ENCODE results near the gene KRTAP4-3.
"Not testable (repeated sequence)": the region's sequence is repeated elsewhere in the genome, so short reads cannot be mapped to it uniquely, and the experiment has no call there.

KRTAP4-3 gene

DNA sequence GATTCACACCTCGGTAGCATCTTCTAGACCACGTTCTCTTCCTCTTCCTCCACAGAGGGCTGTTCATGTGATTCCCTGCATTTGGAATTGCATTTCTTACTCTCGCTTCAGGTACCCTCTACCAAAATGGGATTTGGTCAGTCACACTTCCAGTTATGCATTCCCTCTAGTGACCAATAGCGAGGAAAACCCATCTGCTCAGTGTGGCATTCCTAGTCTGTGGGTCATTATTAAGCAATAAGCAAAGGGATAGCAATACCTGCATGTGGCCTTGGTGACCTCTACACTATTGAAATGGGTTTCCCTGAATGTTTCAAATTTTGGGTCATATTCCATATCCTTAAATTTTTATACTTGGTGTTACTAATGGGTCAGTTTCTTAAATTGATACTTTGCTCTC lies 18.0 kb downstream of the KRTAP4-3 start:
- no peak for DNase-seq

DNA sequence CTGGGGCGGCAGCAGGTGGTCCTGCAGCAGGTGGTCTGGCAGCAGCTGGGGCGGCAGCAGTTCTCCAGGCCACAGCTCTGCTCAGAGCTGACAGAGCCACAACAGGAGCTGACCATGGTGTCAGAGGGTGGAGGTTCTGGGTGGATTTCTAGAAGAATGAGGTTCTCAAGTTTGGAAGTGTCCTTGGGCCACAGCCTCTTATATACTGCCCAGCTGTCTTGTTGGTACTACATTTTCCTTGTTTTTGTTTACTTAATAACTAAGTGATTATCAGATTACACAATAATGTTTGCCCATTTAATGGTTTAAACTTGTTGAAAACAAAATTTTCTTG lies 18.4 kb downstream of the KRTAP4-3 start, which contains the start of gene KRTAP4-5:
Gene KRTAP4-5, minus strand, starts transcription at position 174 of the 334 bp plus-strand sequence. Its CDS starts 58 bp downstream, at position 116.
- no peak for DNase-seq

DNA sequence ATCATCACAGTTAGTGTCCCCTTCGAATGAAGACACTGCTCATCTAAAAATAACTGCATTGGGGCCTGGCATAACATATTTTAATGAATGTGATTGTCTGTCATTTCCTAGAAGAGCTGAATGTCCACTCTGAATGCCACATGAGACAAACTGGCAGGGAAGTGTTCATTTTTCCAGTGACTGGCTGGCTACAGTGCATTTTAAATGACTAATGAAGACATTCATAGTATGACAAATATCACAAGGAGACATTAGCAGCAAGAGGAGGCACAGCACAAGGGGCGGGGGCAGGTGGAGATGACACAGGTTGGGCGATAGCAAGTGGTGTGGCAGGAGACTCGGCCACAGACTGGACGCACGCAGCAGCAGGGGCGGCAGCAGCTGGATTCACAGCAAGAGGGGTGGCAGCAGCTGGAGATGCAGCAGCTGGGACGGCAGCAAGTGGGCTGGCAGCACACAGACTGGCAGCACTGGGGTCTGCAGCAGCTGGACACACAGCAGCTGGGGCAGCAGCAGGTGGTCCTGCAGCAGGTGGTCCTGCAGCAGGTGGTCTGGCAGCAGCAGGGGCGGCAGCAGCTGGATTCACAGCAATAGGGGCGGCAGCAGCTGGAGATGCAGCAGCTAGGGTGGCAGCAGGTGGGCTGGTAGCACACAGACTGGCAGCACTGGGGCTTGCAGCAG lies 18.9 kb downstream of the KRTAP4-3 start:
- DNase-seq, result not testable (repeated sequence)

DNA sequence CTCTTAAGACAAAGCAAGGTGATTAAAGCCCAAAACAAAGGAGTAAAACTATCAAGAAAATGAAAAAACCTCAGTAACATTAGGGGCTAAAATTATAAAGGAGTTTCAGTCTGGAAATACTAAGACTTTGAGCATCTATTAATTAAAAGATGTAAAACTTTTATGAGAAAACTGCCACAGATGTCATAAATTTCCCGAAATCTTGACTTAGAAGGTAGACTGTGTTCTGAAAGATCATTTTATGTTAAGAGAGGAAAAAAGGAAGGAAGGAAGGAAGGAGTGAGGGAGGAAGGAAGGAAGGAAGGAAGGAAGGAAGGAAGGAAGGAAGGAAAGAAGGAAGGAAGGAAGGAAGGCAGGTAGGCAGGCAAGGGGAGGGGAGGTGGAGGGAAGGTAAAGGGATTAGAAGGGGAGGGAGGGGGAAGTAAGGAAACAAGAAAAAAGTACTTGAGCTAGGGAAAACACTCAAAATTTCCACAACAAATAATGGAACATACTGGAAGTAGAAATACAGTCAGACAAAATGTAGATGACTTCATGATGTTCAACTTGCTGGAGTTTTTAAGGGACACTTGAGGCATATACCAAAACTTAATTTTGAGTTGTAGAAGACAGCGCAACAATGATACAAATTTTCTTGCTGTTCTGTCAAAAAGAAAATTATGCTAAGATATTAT lies 20.4 kb downstream of the KRTAP4-3 start:
- DNase-seq, result no peak

DNA sequence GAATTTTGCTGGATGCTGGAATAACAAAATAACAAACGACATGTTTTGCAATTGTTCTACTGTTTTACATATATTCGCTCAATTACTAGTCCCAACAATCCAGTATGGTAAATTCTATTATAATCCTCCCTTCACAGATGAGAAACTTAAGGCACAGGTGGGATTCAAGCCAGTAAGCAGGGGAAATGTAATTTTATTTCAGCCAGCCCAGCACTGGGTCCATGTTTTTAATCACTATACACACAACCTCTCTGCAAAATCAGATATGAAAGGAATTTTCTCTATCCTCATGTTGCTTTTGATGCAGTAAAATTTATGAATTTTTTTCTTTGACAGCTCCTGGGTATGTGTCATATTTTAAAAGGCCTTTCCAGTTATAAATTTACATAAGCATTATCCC lies 22.8 kb downstream of the KRTAP4-3 start:
- no peak for DNase-seq

DNA sequence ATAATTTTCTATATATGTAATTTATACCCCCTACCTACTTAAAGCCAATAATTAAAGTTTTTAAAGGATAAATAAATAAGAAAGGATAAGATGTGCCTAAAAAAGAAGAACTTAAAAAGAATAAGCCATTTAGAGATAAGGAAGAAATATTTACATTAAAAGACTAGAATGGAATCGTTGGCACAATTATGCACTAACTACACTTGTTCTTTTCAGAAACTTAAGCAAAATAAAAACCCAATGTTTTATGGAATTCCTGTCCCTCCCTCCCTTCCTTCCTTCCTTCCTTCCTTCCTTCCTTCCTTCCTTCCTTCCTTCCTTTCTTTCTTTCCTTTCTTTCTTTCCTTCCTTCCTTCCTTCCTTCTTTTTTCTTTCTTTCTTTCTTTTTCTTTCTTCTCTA lies 23.2 kb downstream of the KRTAP4-3 start:
- DNase-seq, result no peak

DNA sequence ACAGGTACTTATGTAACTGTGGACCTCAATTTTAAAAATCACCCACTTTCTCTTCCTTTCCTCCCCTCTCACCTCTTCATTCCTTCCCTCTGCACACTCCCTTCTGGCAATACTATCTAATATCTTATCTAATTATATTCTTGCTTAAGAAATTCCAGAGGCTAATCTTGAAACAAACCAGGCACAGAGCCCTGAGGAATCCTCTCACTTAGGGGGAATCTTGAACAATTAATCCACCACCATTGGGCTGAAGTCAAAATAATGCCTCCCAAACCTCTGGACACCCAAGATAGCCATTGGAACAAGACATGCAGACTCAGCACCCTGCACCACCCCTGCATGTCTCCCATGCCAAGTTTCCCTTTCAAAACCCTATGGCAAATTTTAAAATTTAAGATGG lies 26.7 kb downstream of the KRTAP4-3 start:
- DNase-seq, result no peak

DNA sequence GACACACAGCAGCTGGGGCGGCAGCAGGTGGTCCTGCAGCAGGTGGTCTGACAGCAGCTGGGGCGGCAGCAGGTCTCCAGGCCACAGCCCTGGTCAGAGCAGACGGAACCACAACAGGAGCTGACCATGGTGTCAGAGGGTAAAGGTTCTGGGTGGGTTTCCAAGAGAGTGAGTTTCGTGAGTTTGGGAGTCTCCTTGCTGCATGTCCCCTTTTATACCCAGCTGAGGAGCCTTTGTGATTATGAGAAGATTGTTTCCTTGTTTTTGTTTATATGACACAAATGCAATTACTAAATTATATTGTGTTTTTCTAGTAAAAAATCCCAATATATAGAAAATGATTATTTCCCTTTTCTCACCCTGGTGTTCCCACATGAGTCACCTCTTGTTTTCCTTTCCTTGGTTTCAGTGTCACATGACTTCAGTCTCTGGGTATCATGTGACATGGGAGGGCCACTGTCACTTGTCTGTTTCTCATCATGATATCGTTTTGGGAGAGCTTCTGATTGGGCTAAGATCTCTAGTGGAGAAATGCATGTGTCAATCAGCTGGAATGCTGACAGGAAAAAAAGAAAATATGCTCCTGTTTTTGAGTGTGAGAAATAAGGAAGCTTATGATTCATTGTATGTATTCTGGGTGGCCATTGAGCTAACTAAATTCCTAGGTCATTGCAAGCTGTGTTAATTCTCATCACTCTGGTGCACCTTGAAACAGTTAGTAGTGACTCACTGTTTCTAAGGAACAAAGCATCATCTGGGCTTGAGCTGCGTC lies 27.5 kb downstream of the KRTAP4-3 start, which contains the start of gene KRTAP4-6:
Gene KRTAP4-6, minus strand, starts transcription at position 185 of the 772 bp plus-strand sequence. Its CDS starts 57 bp downstream, at position 128.
- no peak for DNase-seq

DNA sequence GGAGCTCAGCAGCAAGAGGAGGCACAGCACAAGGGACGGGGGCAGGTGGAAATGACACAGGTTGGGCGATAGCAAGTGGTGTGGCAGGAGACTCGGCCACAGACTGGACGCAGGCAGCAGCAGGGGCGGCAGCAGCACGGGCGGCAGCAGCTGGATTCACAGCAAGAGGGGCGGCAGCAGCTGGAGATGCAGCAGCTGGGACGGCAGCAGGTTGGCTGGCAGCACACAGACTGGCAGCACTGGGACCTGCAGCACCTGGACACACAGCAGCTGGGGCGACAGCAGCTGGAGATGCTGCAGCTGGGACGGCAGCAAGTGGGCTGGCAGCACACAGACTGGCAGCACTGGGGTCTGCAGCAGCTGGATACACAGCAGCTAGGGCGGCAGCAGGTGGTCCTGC lies 28.2 kb downstream of the KRTAP4-3 start:
- not testable (repeated sequence) for DNase-seq

DNA sequence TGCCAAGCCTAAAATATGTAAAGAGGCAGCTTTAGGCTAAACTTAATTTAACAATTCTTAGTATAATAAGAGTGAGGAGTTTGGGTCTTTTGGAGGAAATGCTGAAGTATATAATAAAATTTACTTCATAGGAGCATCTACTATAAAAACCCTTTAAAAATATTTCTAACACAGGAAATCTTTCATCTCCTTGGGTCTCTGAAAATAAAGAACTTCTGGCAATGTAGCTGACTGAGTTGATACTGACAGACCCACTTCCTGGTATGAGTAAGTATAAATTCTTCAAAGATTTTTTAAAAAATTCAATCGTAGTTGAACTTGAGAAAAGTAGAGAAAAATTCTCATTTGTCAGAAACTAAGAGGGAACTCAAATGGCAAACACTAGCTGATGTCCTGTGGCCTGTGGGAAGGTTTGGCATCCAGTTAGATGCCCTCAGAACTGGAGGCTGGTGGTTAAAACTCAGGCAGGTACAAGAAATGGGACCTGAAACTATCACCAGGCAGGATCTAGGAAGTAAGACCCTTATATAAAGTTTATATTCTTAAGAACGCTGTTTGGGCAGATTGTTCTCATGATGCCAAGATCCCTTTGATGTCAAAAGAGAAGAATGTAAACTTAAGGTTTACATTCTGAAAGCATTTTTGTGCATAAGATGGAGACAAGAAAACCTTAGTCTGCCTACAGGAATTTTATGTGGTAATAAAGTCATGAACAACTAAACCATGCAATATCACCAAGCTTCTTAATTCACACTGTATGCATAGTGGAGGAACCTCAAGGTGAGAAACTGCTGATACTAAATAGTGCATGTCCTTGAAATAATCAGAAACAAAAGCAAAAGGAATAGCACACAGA lies 33.9 kb downstream of the KRTAP4-3 start:
- DNase-seq, result no peak

DNA sequence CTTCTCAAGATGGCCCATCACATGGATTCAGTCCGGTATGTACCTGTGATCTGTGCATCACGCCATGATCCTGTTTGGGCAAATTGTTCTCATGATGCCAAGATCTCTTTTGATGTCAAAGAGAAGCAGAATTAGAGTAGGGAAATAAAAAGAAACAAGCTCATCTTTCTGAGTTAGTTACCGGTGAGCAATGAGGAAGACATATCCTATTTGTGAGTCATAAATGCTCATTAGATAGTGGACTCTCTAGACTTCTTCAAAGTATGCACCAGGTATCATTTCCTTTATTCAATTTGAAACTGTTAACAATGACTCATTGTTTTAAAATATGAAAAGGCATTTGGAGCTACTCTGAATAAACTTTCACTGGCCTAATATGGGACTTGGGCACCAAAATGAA lies 36.0 kb downstream of the KRTAP4-3 start:
- DNase-seq, result no peak

DNA sequence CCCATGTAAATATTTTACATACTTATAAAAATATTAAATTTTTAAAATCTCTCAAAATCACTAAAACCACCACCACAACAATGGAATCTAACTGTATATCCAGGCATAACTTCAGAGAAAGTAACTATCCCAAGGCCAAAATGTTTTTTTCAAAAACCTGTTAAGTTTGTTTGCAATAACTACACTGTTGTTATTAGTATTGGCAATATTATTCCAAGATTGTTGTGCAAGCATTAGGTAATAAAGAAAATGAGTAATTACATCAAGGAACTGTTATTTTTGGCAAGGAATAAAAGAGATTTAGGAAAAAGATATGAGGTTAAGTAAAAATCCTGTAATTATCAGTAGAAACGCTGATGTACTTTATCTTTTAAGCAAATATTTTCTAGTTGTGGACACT lies 40.6 kb downstream of the KRTAP4-3 start:
- no peak for DNase-seq

DNA sequence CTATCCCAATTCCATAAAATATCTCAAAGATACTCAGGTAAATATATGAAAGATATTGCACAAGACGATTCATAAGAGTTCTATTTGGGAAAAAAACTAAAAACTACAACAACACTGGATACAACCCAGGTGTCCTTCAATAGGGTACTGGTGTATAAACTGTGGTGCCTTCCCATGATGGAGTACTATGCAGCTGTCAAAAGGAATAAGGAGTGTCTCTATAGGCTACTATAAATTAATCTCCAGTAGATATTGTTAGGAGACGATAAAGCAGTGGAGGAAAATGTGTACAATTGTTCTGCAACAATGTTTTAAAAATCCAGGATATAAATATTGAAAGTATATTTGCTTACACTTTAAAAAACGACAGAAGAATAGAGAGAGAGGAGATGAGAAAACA lies 41.6 kb downstream of the KRTAP4-3 start:
- DNase-seq, result no peak

DNA sequence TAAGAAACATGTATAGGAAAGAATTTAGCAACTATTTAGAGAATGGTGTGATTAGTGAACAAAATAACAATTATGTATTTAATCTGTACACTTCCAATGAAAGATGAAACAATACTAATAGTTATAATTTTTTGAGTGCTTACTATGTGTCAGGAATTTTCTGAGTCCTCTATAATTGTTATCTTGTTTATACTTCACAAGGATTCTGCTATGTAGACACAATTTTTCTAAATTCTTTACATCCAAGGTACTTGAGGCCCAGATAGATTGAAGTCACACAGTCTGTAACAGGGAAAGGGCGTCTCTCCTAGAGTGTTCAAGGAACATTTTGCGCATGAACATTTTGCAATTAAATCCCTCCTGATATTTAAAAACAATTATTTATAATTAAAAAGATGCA lies 43.0 kb downstream of the KRTAP4-3 start:
- DNase-seq, result no peak

DNA sequence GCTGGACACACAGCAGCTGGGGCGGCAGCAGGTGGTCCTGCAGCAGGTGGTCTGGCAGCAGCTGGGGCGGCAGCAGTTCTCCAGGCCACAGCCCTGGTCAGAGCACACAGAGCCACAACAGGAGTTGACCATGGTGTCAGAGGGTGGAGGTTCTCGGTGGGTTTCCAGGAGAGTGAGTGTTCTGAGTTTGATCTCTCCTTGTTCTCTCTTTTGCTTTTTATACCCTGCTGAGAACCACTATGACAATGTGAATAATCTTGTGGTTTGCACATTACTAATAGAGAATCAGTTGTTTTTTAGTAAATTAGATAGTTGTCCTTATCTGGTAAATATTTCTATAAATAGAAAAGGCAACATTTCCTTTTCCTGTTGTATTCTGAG lies 44.0 kb downstream of the KRTAP4-3 start, which contains the start of gene KRTAP4-12:
Gene KRTAP4-12, minus strand, starts transcription at position 192 of the 381 bp plus-strand sequence. Its CDS starts 60 bp downstream, at position 132.
- DNase-seq, result not testable (repeated sequence)

DNA sequence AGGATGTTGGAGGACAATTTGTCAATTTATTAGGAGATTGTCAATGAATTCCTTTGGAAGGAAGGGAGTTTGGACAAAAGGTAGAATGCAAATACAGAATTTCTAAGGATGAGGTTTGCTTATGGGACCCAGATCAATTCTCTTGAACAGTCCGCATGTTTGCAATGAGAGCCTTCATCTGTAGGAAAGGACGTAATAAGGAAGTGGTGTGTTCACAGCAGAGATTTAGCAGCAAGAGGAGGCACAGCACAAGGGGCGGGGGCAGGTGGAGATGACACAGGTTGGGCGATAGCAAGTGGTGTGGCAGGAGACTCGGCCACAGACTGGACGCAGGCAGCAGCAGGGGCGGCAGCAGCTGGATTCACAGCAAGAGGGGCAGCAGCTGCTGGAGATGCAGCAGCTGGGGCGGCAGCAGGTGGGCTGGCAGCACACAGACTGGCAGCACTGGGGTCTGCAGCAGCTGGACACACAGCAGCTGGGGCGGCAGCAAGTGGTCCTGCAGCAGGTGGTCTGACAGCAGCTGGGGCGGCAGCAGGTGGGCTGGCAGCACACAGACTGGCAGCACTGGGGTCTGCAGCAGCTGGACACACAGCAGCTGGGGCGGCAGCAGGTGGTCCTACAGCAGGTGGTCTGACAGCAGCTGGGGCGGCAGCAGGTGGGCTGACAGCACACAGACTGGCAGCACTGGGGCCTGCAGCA lies 44.6 kb downstream of the KRTAP4-3 start:
- not testable (repeated sequence) for DNase-seq

DNA sequence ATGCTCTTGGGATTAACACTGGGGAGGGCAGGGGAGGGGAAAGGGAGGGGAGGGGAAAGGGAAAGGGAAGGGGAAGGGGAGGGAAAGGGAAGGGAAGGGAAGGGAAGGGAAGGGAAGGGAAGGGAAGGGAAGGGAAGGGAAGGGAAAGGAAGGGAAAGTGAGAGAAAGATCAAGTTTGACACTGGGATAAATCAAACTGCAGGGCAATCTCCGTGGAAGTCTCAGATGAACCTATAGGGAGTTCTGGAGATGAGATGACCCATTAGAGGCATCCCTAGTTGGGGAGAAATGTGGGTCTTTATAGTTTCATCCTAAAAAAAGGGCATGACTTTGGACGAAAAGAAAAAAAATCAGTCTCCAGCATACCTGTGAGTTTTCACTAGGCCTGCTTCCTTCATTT lies 46.3 kb downstream of the KRTAP4-3 start:
- DNase-seq, result no peak

DNA sequence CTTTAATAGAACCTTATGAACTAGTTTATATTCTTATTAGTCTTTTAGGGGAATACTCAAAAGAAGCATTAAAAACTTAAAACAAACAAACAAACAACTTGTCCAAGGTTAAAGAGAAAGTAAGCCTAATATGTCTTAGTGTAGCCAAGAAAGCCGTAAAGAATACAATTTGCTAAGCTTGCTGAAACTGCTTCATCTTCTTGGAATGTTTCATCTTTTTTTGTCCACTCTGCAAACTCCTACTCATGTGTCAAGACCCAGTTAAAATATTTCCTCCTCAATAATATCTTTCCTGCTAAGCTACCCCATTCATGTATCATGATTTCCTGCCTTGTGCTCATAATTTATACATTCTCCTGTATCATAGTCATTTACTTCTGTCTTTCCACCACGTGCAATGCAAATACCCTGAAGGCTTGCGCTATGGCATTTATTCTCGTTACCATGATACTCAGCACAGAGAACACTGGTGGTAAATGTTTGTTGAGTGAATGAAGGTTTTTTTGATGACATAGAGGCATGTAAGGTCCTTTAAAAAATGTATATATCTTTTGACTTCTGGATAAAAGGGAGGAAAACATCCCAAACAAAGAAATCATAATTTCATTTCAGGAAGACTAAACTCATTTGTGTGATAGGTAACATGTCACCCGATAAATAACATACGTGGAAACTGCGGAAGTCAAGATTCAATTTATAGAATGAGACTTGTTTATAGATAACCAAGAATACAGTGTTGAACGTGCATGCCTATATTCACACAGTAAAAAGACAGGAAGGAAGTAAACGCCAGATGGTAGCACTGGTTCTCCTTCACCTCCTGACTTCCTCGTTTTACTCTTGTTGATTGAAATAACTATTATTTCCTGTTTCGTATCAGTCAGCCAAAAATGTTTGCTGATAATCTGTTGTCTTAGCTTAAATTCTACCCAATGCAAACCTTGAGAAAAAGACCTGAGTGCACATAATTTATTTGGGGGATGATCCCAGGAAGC lies 48.0 kb downstream of the KRTAP4-3 start:
- DNase-seq, result not testable (repeated sequence)

DNA sequence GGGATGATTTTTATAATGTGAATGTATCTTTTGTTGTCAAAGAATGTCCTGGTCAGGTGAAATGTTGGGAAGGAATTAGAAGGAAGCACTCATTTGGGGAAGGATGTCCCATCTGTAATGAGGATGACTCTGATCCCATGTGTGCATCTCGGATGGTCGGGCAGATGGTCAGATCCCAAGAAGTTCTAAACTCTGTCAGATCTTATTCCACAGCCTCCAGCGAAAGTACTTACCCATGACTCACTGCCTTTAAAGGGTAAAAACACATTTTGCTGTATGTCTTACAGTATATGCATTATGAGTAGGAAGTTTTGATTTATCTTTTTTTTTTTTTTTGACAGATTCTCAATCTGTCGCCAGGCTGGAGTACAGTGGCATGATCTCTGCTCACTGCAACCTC lies 49.3 kb downstream of the KRTAP4-3 start:
- DNase-seq, result no peak

DNA sequence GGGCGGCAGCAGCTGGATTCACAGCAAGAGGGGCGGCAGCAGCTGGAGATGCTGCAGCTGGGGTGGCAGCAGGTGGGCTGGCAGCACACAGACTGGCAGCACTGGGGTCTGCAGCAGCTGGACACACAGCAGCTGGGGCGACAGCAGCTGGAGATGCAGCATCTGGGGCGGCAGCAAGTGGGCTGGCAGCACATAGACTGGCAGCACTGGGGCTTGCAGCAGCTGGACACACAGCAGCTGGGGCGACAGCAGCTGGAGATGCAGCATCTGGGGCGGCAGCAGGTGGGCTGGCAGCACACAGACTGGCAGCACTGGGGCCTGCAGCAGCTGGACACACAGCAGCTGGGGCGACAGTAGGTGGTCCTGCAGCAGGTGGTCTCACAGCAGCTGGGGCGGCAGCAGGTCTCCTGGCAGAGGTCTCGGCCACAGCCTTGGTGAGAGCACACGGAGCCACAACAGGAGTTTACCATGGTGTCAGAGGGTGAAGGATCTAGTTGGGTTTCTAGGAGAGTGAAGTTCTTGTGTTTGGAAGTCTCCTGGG lies 50.1 kb downstream of the KRTAP4-3 start, which contains the start of gene KRTAP4-11:
Gene KRTAP4-11, minus strand, starts transcription at position 528 of the 541 bp plus-strand sequence. Its CDS starts 58 bp downstream, at position 470.
- DNase-seq, result not testable (repeated sequence)

Data from SHP77 (cell line).